Measurements from ENCODE around the gene SYNPO2.

SYNPO2 gene

GRCh38 chr4:118935819-118936218, 47.2 kb downstream of the SYNPO2 start:
- DNase-seq (ENCODE audit: insufficient read length) (no peak), FAIRE-seq (peak; percentile 27)
- TF ChIP-seq POLR2AphosphoS5 (IDR thresholded peaks at IDR 0.05; ENCODE audit: low read depth, low read length) (no peak), TAF1 (IDR thresholded peaks at IDR 0.05; ENCODE audit: borderline replicate concordance, low read depth, low read length) (no peak), POLR2A (IDR thresholded peaks at IDR 0.05; ENCODE audit: low read depth, low read length) (no peak)

- FAIRE-seq = no peak
- TF ChIP-seq POLR2AphosphoS5 (IDR thresholded peaks at IDR 0.05; ENCODE audit: low read depth, low read length) = no peak
- TF ChIP-seq POLR2A (IDR thresholded peaks at IDR 0.05; ENCODE audit: low read depth, low read length) = no peak
- no peak for TF ChIP-seq TAF1 (IDR thresholded peaks at IDR 0.05; ENCODE audit: borderline replicate concordance, low read depth, low read length)
Observed at GRCh38 chr4:118936406-118936805, 47.8 kb downstream of the SYNPO2 start.

DNA sequence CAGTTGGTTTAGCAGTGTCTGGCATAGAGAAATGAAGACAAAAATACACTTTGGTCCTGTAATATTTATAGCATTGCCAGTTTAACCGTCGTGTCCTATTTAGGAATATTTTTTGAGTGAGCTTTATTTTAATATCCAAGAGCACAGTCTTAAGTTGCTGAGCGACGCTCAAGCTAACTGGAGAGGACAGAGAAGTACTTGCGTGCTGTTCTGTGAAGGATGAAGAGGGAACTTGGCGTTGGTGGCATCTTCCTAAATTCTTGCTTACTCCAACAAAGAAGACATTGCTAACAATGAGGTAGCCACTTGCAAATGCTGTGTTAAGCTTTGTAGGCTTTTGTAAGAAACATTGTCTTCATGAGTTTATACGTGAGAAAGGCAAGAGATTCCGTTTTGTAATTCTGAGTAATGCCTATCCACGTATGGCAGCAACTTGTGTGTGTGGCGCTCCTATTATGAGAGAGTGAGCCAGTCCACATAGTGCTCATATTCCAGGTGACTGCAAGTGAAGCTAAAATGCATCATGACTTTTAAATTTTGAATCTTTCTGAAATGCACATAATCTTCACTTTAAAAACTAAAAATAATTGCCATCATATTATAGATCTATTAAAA, 50.6 kb downstream of the SYNPO2 start:
- no peak for FAIRE-seq
- no peak for TF ChIP-seq POLR2AphosphoS5 (IDR thresholded peaks at IDR 0.05; ENCODE audit: low read depth, low read length)
- TF ChIP-seq TAF1 (IDR thresholded peaks at IDR 0.05; ENCODE audit: borderline replicate concordance, low read depth, low read length) = no peak
- no peak for TF ChIP-seq POLR2A (IDR thresholded peaks at IDR 0.05; ENCODE audit: low read depth, low read length)
- DNase-seq (ENCODE audit: insufficient read length) = no peak

More at GRCh38 chr4:118936406-118936805, 47.8 kb downstream of the SYNPO2 start:
- no peak for DNase-seq (ENCODE audit: insufficient read length)

- no peak for TF ChIP-seq TAF1 (IDR thresholded peaks at IDR 0.05; ENCODE audit: borderline replicate concordance, low read depth, low read length)
Observed at GRCh38 chr4:118941149-118941548, 52.5 kb downstream of the SYNPO2 start.

DNA sequence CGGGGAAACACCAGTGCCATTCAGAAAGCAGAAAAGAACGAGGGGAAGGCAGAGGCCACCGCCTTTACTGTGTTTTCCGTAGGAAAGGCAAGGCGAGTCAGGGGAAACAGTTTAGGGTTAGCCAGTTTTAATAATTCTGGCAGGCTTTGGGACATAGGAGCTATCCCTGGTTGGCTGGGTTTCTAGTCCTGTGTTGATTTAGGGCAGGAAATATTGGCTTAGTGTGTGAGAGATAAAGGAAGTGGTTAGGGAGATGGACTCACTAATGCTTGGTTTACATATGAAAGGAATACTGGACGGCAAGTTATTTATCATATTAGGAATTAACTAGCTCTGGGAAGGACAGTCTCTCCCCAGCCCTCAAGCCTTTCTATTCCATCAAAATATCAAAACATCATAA, 53.1 kb downstream of the SYNPO2 start:
- no peak for FAIRE-seq
- TF ChIP-seq TAF1 (IDR thresholded peaks at IDR 0.05; ENCODE audit: borderline replicate concordance, low read depth, low read length) (no peak), POLR2A (IDR thresholded peaks at IDR 0.05; ENCODE audit: low read depth, low read length) (no peak), POLR2AphosphoS5 (IDR thresholded peaks at IDR 0.05; ENCODE audit: low read depth, low read length) (no peak)
- DNase-seq (ENCODE audit: insufficient read length) = no peak

More at GRCh38 chr4:118941149-118941548, 52.5 kb downstream of the SYNPO2 start:
- FAIRE-seq (no peak), DNase-seq (ENCODE audit: insufficient read length) (no peak)

GRCh38 chr4:118942465-118942864, 53.8 kb downstream of the SYNPO2 start:
- DNase-seq (ENCODE audit: insufficient read length) (no peak), FAIRE-seq (no peak)
- no peak for TF ChIP-seq POLR2A (IDR thresholded peaks at IDR 0.05; ENCODE audit: low read depth, low read length)
- no peak for TF ChIP-seq TAF1 (IDR thresholded peaks at IDR 0.05; ENCODE audit: borderline replicate concordance, low read depth, low read length)
- no peak for TF ChIP-seq POLR2AphosphoS5 (IDR thresholded peaks at IDR 0.05; ENCODE audit: low read depth, low read length)

- TF ChIP-seq POLR2AphosphoS5 (IDR thresholded peaks at IDR 0.05; ENCODE audit: low read depth, low read length) = no peak
- no peak for TF ChIP-seq POLR2A (IDR thresholded peaks at IDR 0.05; ENCODE audit: low read depth, low read length)
- no peak for TF ChIP-seq TAF1 (IDR thresholded peaks at IDR 0.05; ENCODE audit: borderline replicate concordance, low read depth, low read length)
- no peak for DNase-seq (ENCODE audit: insufficient read length)
- no peak for FAIRE-seq
Observed at GRCh38 chr4:118947095-118947494, 58.4 kb downstream of the SYNPO2 start.

DNA sequence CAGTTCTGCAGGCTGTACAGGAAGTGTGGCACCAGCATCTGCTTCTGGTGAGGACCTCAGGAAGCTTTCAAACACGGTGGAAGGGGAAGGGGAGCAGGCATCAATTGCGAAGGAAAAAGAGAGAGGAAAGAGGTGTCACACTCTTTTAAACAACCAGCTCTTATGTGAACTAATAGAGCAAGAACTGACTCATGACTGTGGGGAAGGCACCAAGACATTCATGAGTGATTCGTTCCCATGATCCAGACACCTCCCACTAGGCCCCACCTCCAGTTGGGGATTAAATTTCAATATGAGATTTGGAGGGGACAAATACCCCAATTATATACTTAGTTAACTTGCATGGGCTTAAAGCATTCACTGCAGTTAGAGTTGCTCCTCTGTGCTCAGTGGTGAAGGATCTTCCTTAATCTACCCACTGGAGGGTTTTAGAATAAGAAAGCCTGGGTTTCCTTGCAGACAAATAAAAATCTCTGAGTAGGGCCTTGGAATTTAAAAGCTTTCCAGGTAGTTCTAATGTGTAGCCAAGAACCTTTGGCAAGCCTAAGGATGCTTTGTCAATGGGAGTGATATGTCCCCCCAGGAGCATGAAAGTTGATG, 60.0 kb downstream of the SYNPO2 start:
- no peak for FAIRE-seq
- no peak for TF ChIP-seq POLR2AphosphoS5 (IDR thresholded peaks at IDR 0.05; ENCODE audit: low read depth, low read length)
- no peak for DNase-seq (ENCODE audit: insufficient read length)

- no peak for FAIRE-seq
- no peak for TF ChIP-seq POLR2AphosphoS5 (IDR thresholded peaks at IDR 0.05; ENCODE audit: low read depth, low read length)
- no peak for TF ChIP-seq POLR2A (IDR thresholded peaks at IDR 0.05; ENCODE audit: low read depth, low read length)
- TF ChIP-seq TAF1 (IDR thresholded peaks at IDR 0.05; ENCODE audit: borderline replicate concordance, low read depth, low read length) = no peak
- no peak for DNase-seq (ENCODE audit: insufficient read length)
Observed at GRCh38 chr4:118950224-118950623, 61.6 kb downstream of the SYNPO2 start.

DNA sequence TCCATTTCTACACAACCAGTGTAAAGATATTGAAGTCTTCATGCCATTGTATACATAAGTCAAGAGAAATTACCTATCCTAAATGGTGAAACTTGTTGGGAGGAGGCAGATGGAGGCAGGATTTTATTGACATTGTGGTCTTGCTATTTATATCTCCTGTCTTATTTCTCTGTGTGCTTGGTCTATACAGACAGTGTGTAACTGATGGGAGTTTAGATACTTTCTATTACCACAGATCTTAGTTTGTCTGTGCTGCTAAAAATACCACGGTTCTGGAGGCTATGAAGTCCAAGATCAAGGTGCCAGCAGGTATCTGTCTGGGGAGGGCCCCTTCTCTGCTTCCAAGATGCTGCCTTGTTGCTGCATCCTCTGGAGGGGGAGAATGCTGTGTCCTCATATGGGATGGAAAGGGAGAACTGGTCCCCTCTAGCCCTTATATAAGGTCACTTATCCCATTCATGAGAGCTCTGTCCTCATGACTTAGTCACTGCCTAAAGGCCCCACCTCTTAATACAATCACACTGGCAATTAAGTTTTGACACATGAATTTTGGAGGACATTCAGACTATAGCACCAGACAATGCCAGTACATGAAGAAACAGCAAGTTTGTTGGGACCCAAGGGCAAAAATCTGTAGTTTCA, 62.4 kb downstream of the SYNPO2 start:
- TF ChIP-seq TAF1 (IDR thresholded peaks at IDR 0.05; ENCODE audit: borderline replicate concordance, low read depth, low read length) (no peak), POLR2AphosphoS5 (IDR thresholded peaks at IDR 0.05; ENCODE audit: low read depth, low read length) (no peak), POLR2A (IDR thresholded peaks at IDR 0.05; ENCODE audit: low read depth, low read length) (no peak)
- no peak for DNase-seq (ENCODE audit: insufficient read length)
- peak; percentile 54 for FAIRE-seq

GRCh38 chr4:118953276-118953675, 64.6 kb downstream of the SYNPO2 start:
- TF ChIP-seq TAF1 (IDR thresholded peaks at IDR 0.05; ENCODE audit: borderline replicate concordance, low read depth, low read length) (no peak), POLR2AphosphoS5 (IDR thresholded peaks at IDR 0.05; ENCODE audit: low read depth, low read length) (no peak), POLR2A (IDR thresholded peaks at IDR 0.05; ENCODE audit: low read depth, low read length) (no peak)
- DNase-seq (ENCODE audit: insufficient read length) (no peak), FAIRE-seq (no peak)

- DNase-seq (ENCODE audit: insufficient read length) (no peak), FAIRE-seq (no peak)
- TF ChIP-seq POLR2AphosphoS5 (IDR thresholded peaks at IDR 0.05; ENCODE audit: low read depth, low read length) (no peak), POLR2A (IDR thresholded peaks at IDR 0.05; ENCODE audit: low read depth, low read length) (no peak), TAF1 (IDR thresholded peaks at IDR 0.05; ENCODE audit: borderline replicate concordance, low read depth, low read length) (no peak)
Observed at GRCh38 chr4:118954246-118954645, 65.6 kb downstream of the SYNPO2 start.
